NCI-H1436 treated with DMSO at 0.1 percent for 48 hours (cell line): ENCODE results near the gene SH3PXD2B.
"Not testable (repeated sequence)": the region's sequence is repeated elsewhere in the genome, so short reads cannot be mapped to it uniquely, and the experiment has no call there.

ENCODE experiments used
- DNase-seq: peaks from one replicate; lab custom pipeline; 2025; lab: John Stamatoyannopoulos, UW

Gene SH3PXD2B

GRCh38 chr5:172485511-172486202 lies 31.3 kb upstream of the SH3PXD2B start:
- DNase-seq = no peak

DNA sequence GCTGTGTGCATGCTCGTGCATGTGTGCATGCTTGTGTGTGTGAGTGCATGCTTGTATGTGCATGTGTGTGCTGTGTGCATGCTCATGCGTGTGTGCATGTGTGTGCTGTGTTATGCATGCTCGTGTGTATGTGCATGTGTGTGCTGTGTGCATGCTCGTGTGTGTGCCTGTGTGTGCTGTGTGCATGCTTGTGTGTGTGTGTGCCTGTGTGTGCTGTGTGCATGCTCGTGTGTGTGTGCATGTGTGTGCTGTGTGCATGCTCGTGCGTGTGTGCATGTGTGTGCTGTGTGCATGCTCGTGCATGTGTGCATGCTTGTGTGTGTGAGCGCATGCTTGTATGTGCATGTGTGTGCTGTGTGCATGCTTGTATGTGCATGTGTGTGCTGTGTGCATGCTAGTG lies 30.3 kb upstream of the SH3PXD2B start:
- no peak for DNase-seq

DNA sequence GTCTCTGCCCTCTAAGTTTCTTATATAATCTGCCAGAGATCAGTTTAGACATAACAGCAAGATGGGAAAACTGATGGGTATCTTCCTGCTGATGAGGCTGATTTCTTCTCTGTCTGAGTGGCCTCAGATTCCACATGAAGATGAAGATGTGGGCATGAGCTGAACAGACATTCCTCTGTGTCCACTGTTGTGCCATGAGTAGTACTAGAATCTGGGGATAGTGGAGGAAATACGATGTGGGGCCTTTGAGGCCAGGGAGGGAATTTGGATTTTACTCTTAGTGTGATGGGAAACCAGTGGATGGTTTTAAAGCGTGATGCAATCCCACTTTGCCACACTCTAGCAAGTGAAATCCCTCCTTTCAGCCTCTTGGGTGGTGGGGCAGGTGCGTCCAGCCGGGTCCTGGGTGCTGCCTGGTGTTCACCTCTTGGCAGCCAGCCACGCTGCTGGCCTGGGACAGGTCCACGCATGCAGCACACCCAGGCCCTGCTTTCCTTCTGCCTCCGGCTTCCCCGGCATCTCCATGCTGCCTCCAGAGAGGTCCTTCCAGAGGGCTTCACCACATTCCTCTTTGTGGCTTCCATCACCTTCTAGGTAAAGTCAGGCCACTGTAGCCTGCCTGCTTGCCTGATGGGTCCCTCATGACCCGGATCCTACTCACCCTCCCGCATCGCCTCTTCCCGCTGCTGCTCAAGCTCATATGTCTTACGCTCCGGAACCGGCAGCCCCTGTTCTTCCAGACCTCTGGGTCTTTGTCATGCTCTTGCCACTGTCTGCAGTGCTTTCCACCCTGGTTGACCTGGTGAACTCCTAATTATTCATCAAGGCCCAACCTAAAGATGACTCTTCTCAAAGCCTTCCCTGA lies 28.1 kb upstream of the SH3PXD2B start:
- DNase-seq = no peak

- no peak for DNase-seq
Observed at GRCh38 chr5:172481011-172481800, 26.9 kb upstream of the SH3PXD2B start.

GRCh38 chr5:172479784-172480115 lies 25.4 kb upstream of the SH3PXD2B start:
- DNase-seq = no peak

DNA sequence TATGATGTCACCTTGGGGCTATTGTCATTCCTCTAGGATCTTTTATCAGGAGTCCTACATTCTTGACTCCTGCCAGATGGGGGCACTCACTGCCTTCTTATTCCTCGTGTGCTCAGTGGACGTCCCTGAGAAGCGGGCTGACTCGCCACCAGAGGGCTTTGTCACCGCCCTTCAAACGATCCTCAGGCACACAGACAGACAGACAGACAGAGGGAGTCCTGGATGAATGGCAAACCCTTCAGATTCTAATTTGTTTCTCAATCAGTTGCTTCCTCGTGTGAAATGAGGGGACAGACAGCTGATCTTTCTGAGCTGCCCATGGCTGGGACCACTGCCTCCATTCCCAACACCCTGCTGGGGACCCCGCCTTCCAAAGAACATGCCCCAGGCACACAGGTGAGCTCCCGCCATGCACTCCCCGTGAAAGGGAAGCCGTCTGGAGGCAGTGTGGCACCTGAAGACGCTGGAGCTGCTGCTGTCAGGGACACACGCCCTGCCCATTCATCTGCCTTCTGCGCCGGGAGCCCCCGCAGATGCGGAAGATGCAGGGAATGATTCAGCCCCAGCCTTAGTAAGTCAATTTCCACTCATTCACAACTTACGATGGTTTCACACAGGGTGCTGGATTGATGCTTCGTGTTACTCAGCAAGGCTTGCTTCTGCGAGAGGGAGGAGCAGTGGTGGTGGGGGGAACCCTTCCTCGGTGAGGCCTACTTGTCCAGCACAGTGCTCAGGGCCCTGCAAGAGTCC lies 24.9 kb upstream of the SH3PXD2B start:
- DNase-seq = peak; percentile 52

DNA sequence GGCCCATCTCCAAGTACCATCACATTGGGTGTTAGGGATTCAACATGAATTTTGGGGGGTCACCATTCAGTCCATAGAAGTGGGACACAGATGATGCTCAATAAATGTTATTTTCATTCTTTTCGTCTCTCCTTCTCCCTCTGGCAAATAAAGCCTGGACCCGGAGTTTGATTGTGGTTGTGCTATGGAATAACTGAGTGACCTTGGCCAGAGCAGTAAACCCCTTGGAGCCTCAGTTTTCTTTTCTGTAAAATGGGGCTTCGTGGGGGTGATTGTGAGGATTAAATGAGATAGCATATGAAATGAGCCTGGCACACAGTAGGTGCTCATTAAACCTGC lies 24.3 kb upstream of the SH3PXD2B start:
- DNase-seq = not testable (repeated sequence)

- no peak for DNase-seq
Observed at GRCh38 chr5:172478256-172478655, 23.9 kb upstream of the SH3PXD2B start.

DNA sequence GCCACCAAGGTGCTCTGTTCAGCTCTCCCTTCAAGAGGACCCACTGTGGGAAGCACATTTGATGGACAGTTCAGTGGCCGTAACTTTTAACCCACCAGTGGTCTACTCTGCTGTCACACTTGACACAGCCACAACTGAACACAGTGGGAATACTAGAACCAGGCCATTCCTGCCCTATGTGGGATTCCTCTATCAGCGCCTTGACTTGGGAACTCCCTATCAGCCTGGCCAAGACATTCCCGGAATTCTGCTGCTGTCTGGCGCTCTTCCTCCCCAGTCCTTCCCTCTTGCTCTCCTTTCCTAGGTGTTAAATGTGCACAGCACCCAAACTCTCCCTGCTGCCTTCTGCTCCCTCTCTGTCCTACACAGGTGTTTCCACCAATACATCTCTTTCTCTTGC lies 23.1 kb upstream of the SH3PXD2B start:
- DNase-seq = no peak

- DNase-seq = no peak
Observed at GRCh38 chr5:172474293-172474692, 20.0 kb upstream of the SH3PXD2B start.

DNA sequence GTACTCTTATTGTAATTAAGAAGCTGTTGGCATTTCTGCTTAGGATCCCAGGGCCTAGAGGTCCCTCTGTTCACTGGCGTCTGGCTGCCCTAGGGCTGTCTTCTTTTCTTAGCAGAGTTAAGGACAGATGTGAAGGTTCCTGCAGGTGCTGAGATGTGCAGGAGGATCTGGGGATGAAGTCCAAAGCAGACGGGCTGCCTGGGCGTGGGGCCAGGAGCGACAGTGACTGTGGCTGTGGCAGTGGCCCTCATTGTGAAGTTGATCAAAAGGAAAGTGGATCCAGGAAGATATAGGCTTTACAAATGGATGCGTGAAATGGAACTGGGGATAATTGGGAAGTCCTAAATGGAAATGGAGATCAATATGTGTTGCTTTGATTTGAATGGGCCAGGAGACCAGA lies 19.1 kb upstream of the SH3PXD2B start:
- no peak for DNase-seq

- DNase-seq = no peak
Observed at GRCh38 chr5:172469697-172470096, 15.4 kb upstream of the SH3PXD2B start.

DNA sequence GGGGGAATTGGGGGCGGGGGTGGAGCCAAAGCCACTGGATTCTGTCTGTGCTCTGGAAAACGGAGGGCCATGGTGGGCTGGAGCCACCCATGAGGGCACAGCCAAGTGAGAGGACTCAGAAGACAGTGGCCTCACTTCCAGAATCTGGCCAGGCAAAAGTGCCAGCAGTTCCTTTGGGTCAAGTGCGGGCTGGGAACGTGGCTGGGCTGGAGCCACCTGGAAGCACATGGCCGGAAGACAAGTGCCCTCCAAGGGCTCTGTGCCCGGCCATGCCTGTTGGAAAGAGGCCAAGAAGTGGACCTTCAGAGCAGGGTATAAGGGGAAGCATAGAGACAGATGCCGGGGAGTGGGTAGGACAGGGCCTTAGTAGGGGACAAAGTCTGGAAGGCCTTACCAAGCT lies 11.7 kb upstream of the SH3PXD2B start:
- DNase-seq = no peak

DNA sequence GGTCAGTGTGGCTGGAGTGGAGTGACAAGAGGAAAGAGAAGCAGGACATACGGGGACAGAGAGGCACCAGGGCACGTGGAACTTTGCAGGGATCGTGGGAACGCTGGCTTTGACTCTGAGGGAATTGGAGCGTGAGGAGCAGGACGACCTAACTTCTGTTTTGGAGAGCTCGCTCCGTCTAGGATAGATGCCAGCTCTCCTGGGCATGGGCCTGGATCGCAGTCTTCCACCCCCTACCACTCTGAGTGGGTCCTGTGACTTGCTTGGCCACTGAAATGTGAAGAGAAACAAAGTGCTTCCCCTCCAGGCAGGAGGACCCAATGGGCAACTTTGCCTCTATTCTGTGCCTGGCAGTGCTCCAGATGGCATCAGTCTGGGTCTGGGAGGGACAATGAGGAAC lies 8.7 kb upstream of the SH3PXD2B start:
- no peak for DNase-seq

- no peak for DNase-seq
Observed at GRCh38 chr5:172459783-172460165, 5.4 kb upstream of the SH3PXD2B start.

DNA sequence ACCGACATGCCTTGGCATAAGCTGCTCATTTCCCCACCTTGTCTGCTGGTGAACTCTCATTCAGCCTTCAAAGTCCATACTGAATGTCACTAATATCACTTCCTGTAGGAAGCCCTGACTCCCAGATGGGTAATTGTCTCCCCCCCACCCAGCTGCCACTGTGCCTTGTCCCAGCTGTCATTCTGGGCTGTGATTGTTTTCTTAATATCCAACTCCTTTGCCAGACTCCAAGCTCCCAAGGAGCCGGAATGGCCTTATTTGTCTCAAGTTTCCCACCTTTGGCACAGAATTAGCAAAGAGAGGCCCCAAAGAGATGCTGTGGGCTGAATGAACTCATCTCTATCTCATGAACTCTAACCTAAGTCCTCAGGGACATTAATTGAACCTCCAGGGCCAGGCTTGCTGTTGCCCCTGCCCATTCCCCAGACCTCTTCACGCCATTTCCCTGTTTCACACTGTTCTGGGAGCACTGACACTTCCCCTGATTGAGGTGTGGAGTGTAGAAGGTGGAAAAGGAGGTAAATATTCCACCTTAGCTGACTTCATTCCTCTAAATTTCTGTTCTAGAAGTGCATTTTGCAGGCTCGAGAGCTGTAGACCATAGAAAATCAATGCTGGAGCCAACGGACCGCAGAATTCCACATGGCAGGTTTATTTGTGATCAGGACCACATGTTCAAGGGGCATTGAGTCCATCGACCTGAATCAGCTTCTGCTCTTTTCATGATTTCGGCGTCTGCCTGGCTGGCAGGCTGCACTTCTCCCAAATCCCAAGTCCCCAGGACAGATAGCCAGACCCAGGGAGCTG lies 4.9 kb upstream of the SH3PXD2B start:
- DNase-seq = no peak

GRCh38 chr5:172456076-172456722 lies 1.9 kb upstream of the SH3PXD2B start:
- DNase-seq = no peak

DNA sequence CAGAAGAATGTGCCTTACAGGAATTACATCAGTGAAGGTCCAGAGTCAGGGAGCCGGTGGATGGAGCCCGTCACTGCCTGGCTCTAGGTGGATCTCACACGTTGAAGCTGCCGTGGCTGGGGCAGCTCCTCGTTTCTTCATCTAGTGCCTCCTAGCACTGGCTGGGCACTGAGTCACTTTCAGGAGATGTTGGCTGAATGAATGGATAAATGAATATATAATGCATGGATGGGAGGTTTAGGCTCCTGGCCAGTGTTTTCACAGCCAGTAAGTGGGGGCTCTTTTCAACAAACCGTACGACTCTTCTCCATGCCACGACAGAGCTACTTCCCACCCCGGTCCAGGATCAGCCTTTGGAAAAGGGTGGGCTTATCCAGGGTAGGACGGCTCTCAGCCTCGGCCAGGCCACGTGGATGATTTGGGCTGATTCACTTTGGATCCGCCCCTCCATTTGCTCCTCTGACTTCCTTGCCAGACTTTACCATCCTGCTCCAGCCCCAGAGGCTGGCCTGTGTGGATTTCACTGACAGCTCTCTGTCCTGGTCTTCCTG lies 1.3 kb upstream of the SH3PXD2B start:
- no peak for DNase-seq

- DNase-seq = no peak
Observed at GRCh38 chr5:172455087-172455381, 709 bp upstream of the SH3PXD2B start.

DNA sequence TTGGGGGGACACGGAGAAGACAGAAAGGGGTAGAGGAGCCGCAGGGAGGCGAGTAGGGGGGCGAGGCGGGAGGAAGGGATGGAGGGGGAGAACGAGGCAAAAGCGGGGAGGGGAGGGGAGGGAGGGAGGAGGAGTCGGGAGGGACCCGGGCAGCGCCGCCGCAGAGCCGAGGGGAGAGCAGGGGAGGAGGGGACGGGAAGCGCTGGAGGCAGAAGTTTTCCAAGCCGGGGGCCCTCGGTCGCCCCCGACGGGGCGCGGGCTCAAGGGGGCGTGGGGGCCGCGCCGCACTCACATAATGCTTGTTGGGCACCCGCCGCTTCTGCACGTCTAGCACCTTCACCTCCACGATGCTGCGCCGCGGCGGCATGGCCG lies 353 bp downstream of the SH3PXD2B start:
- no peak for DNase-seq
